ENCODE measurements around the gene OLFML2A. TPM values are rescaled to one million over a fixed set of nuclear protein-coding genes. Genes with fewer than 3 reads are reported as not detected.

OLFML2A gene
- polyA plus RNA-seq, 2 of the 4 experiments (the other 2 are of a cell fraction), result 8.2 to 14.5 TPM

DNA sequence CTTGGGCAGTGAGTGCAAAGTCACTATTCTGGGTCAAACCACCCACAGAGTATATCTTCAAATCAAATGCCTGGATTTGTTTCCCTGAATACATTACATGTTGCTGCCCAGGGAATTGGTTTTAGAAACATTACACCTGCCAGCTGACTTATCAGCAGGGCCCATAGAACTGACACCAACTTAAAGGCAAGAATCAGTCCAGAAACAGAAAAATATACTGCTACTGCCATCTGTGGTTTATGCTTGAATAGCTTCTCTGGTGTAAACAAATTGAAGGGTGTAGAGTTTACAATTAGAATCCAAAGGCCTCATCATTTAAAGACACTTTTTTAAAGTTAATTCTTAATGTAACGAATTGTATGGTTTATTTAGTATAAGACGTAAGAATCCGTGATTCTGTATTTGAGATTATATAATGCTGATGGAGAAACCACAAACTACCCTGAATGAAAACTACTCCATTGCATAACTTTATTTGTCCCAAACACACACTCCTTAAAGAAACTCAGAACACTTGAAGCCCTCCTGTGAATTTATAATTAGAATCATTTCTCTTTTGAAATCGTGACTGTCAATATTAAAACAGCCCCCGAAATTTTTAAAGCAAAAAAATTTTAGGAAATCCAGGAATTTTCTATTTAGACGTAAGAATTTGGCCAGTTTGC, 12.0 kb upstream of the OLFML2A start:
- H3K9me3 ChIP-seq, result no peaks in the 10 kb centered on the region
- CTCF ChIA-PET, result interaction anchor here (0.9 to 19.4 kb wide), 28 partner anchors 7 to 346 kb away, joined by 3 to 166 read pairs (median 5); partner anchors contain the start of genes ARPC5L, NR6A1, OLFML2A and RPL35
- peaks cover 22% of the 10 kb centered on the region; the same call in 2 of the 3 replicates for H3K4me1 ChIP-seq
- WGBS (ENCODE audit: missing lambda C conversion rate), result 52% methylated on average over 6 of the region's 6 CpGs
- no peak overlapping the region for H3K27ac ChIP-seq
- DNase-seq (ENCODE audit: low read depth in 1 of 2, low spot score in 1 of 2) (peak; percentile 50 to 53), FAIRE-seq (no peak), ATAC-seq (peak; percentile 54 to 76; a peak in 4 of 6 replicates)
- no peak overlapping the region for H3K4me2 ChIP-seq
- no peak overlapping the region for H3K4me3 ChIP-seq
- TF ChIP-seq SMC3 (IDR thresholded peaks at IDR 0.05), result peak; percentile 23; the same call in 1 of the 3 replicates
- TF ChIP-seq FOSB (CRISPR knock-in tag; IDR thresholded peaks at IDR 0.05), result no peak
- TF ChIP-seq, protein P1, sequence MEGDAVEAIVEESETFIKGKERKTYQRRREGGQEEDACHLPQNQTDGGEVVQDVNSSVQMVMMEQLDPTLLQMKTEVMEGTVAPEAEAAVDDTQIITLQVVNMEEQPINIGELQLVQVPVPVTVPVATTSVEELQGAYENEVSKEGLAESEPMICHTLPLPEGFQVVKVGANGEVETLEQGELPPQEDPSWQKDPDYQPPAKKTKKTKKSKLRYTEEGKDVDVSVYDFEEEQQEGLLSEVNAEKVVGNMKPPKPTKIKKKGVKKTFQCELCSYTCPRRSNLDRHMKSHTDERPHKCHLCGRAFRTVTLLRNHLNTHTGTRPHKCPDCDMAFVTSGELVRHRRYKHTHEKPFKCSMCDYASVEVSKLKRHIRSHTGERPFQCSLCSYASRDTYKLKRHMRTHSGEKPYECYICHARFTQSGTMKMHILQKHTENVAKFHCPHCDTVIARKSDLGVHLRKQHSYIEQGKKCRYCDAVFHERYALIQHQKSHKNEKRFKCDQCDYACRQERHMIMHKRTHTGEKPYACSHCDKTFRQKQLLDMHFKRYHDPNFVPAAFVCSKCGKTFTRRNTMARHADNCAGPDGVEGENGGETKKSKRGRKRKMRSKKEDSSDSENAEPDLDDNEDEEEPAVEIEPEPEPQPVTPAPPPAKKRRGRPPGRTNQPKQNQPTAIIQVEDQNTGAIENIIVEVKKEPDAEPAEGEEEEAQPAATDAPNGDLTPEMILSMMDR (IDR thresholded peaks at IDR 0.05), result peak; percentile 50
- TF ChIP-seq RAD21 (conservative IDR thresholded peaks at IDR 0.05 in 1 of 2, IDR thresholded peaks at IDR 0.05 in 1 of 2), result peak; percentile 53 to 61
- POLR2A ChIA-PET, result interaction anchor here (0.6 kb wide), 1 partner anchor 15 kb away, joined by 3 read pairs; no protein-coding TSS in a partner anchor

DNA sequence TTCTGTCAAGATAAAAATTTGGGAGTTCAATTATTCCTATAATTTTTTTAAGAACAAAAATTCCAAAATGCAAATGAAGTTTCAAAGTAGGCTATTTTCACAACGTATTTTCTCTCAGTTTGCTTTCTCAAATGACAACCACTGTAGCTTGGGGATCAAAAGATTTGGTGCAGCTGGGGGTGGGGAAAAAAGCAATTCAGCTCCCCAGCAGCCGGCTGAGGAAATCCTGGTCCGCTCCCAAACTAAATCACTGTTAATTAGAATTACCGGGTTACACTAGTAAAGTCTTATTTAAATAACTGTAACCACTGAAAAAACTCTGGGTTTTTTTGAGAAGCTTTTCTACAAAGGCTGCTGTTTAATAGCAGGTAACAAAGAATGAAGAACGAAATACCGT, 11.5 kb upstream of the OLFML2A start:
- Histone ChIP-seq H3K4me2 (no peak overlapping the region), H3K4me1 (peaks cover 22% of the 10 kb centered on the region; the same call in 2 of the 3 replicates), H3K4me3 (no peak overlapping the region), H3K9me3 (no peaks in the 10 kb centered on the region), H3K27ac (no peak overlapping the region)
- FAIRE-seq, result no peak
- no peak for ATAC-seq
- POLR2A ChIA-PET, result interaction anchor here (0.6 kb wide), 1 partner anchor 14 kb away, joined by 3 read pairs; no protein-coding TSS in a partner anchor
- TF ChIP-seq BHLHE40 (IDR thresholded peaks at IDR 0.05; ENCODE audit: low read depth, low read length), result no peak
- no peak for TF ChIP-seq ZC3H11A (IDR thresholded peaks at IDR 0.05)
- TF ChIP-seq RNF2 (IDR thresholded peaks at IDR 0.05; ENCODE audit: borderline replicate concordance, low read depth), result no peak
- TF ChIP-seq, protein P2, sequence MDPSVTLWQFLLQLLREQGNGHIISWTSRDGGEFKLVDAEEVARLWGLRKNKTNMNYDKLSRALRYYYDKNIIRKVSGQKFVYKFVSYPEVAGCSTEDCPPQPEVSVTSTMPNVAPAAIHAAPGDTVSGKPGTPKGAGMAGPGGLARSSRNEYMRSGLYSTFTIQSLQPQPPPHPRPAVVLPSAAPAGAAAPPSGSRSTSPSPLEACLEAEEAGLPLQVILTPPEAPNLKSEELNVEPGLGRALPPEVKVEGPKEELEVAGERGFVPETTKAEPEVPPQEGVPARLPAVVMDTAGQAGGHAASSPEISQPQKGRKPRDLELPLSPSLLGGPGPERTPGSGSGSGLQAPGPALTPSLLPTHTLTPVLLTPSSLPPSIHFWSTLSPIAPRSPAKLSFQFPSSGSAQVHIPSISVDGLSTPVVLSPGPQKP (IDR thresholded peaks at IDR 0.05; ENCODE audit: low read depth, low read length), result no peak
- no peak for TF ChIP-seq RARB (CRISPR knock-in tag; IDR thresholded peaks at IDR 0.05)
- TF ChIP-seq JUN (IDR thresholded peaks at IDR 0.05), result no peak
- CTCF ChIA-PET, result interaction anchor here (0.9 to 19.4 kb wide), 27 partner anchors 7 to 347 kb away, joined by 3 to 166 read pairs (median 6); partner anchors contain the start of genes ARPC5L, NR6A1, OLFML2A and RPL35
- DNase-seq (ENCODE audit: low read depth in 1 of 2, low spot score in 1 of 2), result no peak
- 82% methylated on average over 6 of the region's 6 CpGs for WGBS (ENCODE audit: missing lambda C conversion rate)

DNA sequence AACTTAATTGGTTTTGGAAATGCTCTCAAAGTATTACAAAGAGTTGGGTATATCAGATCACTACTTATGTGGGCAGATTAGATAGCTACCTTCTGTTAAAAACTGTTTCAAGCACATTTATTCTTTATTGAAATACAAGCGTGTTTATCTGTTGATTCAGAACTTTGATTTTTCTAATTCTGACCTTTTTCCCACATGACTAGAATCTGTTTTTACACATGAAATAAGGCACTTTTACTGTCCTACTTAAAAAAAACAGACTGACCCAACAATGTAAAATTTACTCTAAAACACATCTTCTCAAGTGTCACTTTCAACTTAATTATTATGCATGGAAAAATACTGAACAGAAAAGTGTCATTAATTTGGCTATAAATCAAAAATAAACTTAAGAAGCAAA, 10.6 kb upstream of the OLFML2A start:
- no peak overlapping the region for H3K4me2 ChIP-seq

More for the DNA sequence above, 10.6 kb upstream of the OLFML2A start:
- DNase-seq (ENCODE audit: low read depth in 1 of 2, low spot score in 1 of 2) (no peak), FAIRE-seq (no peak), ATAC-seq (no peak)
- TF ChIP-seq HEYL (CRISPR knock-in tag; IDR thresholded peaks at IDR 0.05) (no peak), RARB (CRISPR knock-in tag; IDR thresholded peaks at IDR 0.05) (no peak), SMC3 (IDR thresholded peaks at IDR 0.05) (no peak)
- TF ChIP-seq, protein P3, sequence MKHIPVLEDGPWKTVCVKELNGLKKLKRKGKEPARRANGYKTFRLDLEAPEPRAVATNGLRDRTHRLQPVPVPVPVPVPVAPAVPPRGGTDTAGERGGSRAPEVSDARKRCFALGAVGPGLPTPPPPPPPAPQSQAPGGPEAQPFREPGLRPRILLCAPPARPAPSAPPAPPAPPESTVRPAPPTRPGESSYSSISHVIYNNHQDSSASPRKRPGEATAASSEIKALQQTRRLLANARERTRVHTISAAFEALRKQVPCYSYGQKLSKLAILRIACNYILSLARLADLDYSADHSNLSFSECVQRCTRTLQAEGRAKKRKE (CRISPR knock-in tag; IDR thresholded peaks at IDR 0.05; ENCODE audit: low read depth), result no peak
- WGBS (ENCODE audit: missing lambda C conversion rate), result 96% methylated on average over 1 of the region's 1 CpG
- H3K27ac ChIP-seq, result no peak overlapping the region
- H3K4me3 ChIP-seq, result no peak overlapping the region
- peaks cover 22% of the 10 kb centered on the region; the same call in 2 of the 3 replicates for H3K4me1 ChIP-seq
- POLR2A ChIA-PET, result interaction anchor here (0.5 kb wide), 1 partner anchor 137 kb away, joined by 3 read pairs; no protein-coding TSS in a partner anchor
- CTCF ChIA-PET, result interaction anchor here (0.7 to 19.4 kb wide), 15 partner anchors 8 to 214 kb away, joined by 3 to 166 read pairs (median 4); partner anchors contain the start of genes ARPC5L, RPL35 and WDR38
- no peaks in the 10 kb centered on the region for H3K9me3 ChIP-seq

All from A549 (cell line).